ENCODE data around the gene NHLRC2. TPM values are rescaled to one million over a fixed set of nuclear protein-coding genes. Genes with fewer than 3 reads are reported as not detected.

The NHLRC2 gene
- total RNA-seq, 1 donor from 2014 or later = 46.1 TPM

DNA sequence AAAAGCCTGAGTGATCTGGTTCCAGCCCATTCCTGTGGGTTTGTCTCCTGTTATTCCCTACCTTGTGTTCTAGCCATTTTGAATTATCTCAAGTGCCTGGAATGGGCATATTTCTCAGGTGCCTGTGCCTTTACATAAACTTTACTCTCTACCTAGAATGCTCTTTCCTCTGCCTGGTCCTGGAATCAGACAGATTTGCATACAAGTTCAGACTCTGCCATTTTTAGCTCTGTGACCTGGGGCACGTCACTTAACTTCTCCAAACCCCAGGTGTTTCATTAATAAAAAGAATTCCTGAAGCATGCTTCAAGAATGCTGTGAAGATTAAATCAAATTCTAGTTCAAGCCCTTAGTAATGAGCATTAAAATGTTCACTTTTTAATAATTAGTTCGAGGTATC lies 8.4 kb upstream of the NHLRC2 start:
- intact Hi-C loops (cut with DNase I) = no loop called here
- no peak for ATAC-seq

DNA sequence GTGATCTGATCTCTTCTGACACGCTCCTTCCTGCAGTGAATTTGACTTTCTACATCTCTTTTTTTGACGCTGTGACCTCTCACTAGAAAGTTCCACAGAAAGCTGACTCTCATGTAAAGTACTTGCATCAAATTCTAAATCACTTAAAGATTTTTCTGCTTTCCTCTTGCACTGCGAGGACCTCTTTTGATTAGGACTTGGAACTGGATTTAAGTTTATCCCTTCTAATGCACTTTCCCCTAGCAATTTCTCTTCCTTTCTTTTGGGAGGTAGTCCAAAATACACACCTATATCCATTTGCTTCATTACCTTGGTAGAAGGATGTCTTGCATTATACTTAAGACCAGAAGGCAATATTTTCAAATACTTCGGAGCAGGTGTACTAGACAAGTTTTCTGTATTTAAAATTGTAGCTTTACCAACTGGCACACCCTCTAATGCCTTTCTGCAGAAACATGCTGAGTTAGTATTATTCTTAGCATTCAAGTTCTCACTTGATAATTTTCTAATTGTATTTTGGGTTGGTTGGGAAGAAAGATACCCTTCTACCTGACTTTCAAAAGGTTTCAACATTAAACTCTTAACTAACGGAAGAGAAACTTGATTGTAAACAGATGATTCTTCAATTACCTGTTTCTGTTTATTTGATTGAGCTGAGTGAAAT lies 5.2 kb upstream of the NHLRC2 start:
- Histone ChIP-seq H3K27me3 (no peaks in the 10 kb centered on the region), H3K27ac (no peak overlapping the region), H3K4me1 (peaks cover 24% of the 10 kb centered on the region), H3K36me3 (peaks cover 5% of the 10 kb centered on the region), H3K9me3 (no peaks in the 10 kb centered on the region), H3K4me3 (no peak overlapping the region)
- ATAC-seq (no peak), DNase-seq (no peak)
- TF ChIP-seq, protein P1, sequence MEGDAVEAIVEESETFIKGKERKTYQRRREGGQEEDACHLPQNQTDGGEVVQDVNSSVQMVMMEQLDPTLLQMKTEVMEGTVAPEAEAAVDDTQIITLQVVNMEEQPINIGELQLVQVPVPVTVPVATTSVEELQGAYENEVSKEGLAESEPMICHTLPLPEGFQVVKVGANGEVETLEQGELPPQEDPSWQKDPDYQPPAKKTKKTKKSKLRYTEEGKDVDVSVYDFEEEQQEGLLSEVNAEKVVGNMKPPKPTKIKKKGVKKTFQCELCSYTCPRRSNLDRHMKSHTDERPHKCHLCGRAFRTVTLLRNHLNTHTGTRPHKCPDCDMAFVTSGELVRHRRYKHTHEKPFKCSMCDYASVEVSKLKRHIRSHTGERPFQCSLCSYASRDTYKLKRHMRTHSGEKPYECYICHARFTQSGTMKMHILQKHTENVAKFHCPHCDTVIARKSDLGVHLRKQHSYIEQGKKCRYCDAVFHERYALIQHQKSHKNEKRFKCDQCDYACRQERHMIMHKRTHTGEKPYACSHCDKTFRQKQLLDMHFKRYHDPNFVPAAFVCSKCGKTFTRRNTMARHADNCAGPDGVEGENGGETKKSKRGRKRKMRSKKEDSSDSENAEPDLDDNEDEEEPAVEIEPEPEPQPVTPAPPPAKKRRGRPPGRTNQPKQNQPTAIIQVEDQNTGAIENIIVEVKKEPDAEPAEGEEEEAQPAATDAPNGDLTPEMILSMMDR (IDR thresholded peaks at IDR 0.05) = no peak
- intact Hi-C loops (cut with DNase I) = no loop called here

More for the DNA sequence above, 8.4 kb upstream of the NHLRC2 start:
- no peaks in the 10 kb centered on the region for H3K9me3 ChIP-seq
- no peak overlapping the region for H3K27ac ChIP-seq
- H3K4me3 ChIP-seq = no peak overlapping the region
- no peak for DNase-seq
- H3K27me3 ChIP-seq = no peaks in the 10 kb centered on the region
- TF ChIP-seq, protein P1 (IDR thresholded peaks at IDR 0.05) = no peak
- peaks cover 1% of the 10 kb centered on the region for H3K4me1 ChIP-seq
- H3K36me3 ChIP-seq = peaks cover 18% of the 10 kb centered on the region

DNA sequence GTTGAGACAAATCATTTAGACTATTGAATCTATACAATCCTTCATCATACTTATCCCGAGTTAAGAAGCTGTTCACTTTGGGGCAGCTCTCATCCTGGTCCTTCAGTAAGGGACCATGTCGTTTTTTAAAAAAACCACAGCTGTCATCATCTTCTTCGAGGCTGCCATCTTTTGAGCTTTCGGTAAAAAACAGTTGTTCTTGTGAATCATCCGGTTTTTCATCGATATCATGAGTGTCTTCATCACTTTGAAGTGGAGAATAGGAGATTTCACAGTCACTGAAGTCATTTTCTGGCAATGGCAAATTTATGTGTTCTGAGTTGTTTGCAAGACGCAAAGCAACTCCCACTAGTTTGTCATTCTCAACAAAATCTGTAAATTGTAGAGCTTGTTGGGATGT lies 4.5 kb upstream of the NHLRC2 start:
- H3K9me3 ChIP-seq = no peaks in the 10 kb centered on the region
- DNase-seq (no peak), ATAC-seq (no peak)
- no peak overlapping the region for H3K27ac ChIP-seq
- intact Hi-C loops (cut with DNase I) = no loop called here
- H3K4me1 ChIP-seq = peaks cover 24% of the 10 kb centered on the region
- H3K4me3 ChIP-seq = no peak overlapping the region
- TF ChIP-seq, protein P1 (IDR thresholded peaks at IDR 0.05) = no peak
- H3K36me3 ChIP-seq = peaks cover 5% of the 10 kb centered on the region
- no peaks in the 10 kb centered on the region for H3K27me3 ChIP-seq

DNA sequence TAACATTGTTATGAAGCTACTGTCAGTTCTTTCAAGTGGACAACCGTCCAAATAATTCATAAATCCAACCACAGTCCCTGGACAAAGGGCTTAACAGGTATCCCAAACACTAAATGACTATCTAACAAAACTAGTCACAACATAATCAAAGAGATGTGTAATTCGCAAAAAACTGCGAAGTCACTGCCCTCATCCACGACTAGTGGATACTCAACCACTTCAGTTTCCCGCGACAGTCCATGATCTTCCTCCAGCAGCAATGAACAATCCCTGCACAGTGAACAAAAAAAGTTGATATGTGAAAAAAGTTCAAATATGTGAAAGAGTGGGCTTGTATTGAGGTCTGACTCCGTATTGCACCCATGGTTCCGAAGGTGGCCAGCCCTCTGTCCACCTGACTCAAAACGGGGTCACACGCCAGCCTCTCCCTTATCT lies 866 bp upstream of the NHLRC2 start:
- peaks cover 46% of the 10 kb centered on the region for H3K4me1 ChIP-seq
- ATAC-seq = no peak

DNA sequence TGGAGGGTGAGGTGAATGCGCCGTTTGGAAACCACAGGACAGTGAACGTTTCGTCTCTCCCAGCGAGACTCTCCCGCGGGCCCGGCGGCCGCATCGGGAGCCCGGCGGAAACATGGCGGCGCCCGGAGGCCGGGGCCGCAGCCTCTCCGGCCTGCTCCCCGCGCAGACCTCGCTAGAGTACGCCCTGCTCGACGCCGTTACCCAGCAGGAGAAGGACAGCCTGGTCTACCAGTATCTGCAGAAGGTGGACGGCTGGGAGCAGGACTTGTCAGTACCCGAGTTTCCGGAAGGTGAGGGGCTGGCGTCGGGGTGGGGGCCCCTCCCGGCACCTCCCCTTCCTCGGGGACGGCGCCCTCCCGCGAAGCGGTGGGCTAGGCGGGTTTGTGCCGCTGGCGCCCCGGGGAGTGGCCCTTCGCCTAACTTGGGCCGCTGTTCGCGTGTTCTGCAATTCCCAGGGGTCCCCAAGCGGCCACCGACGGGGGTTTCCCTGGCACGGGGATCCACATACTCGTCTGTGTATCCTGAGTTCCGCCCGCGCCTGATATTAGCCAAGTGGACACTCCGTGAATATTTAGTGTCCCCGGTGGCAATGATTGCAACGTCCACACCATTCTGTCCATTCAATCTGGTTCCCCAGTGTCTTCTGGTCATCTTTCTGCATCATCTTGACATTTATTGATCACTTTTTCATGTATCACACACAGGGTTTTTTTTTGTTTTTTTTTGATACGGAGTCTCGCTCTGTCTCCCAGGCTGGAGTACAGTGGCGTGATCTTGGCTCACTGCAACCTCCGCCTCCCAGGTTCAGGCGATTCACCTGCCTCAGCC lies 514 bp downstream of the NHLRC2 start:
- H3K4me1 ChIP-seq = peaks cover 46% of the 10 kb centered on the region
- TF ChIP-seq, protein P1 (IDR thresholded peaks at IDR 0.05) = peak; percentile 17
- intact Hi-C loops (cut with DNase I) = no loop called here

More for the DNA sequence above, 866 bp upstream of the NHLRC2 start:
- Histone ChIP-seq H3K9me3 (no peaks in the 10 kb centered on the region), H3K4me3 (peak overlapping the region; percentile 97), H3K27me3 (no peaks in the 10 kb centered on the region), H3K27ac (peak overlapping the region; percentile 97), H3K36me3 (peaks cover 4% of the 10 kb centered on the region)
- TF ChIP-seq, protein P1 (IDR thresholded peaks at IDR 0.05) = no peak
- no peak for DNase-seq
- intact Hi-C loops (cut with DNase I) = no loop called here

More for the DNA sequence above, 514 bp downstream of the NHLRC2 start:
- ATAC-seq = peak; percentile 84
- H3K9me3 ChIP-seq = no peaks in the 10 kb centered on the region
- H3K27me3 ChIP-seq = no peaks in the 10 kb centered on the region
- peak overlapping the region; percentile 97 for H3K27ac ChIP-seq
- peak; percentile 77 for DNase-seq
- H3K36me3 ChIP-seq = peaks cover 17% of the 10 kb centered on the region
- peak overlapping the region; percentile 97 for H3K4me3 ChIP-seq

Measured in upper lobe of right lung (tissue), 1 donor.